GM23338 (cell line): ENCODE results near the gene SNRPF. TPM values are rescaled to one million over a fixed set of nuclear protein-coding genes. Genes with fewer than 3 reads are reported as not detected.

Source experiments
- ATAC-seq: fragments of 200-7000 bp; cut with Tn5 transposase; 3 replicates; pipeline ENCODE4 v1.9.1; 2020
- DNase-seq: peaks from one replicate; pipeline ENCODE4 v3.0.0-alpha.2; 2015; ENCODE audit warnings: low spot score
- H2AFZ ChIP-seq: fragments of 200-600 bp; sonication (generic); 2 replicates; pipeline ENCODE4 v1.8.0; 2016; ENCODE audit warnings: antibody characterized with exemption, mild to moderate bottlenecking, moderate library complexity
- H3F3A ChIP-seq: fragments of 200-600 bp; sonication (generic); replicated peaks from 2 replicates; pipeline ENCODE4 v1.8.0; 2017; ENCODE audit warnings: antibody characterized with exemption, mixed run types, low read depth
- H3K27ac ChIP-seq: fragments of 200-600 bp; sonication (generic); 2 replicates; pipeline ENCODE4 v1.6.1; 2016; ENCODE audit warnings: low read depth
- H3K27me3 ChIP-seq: fragments of 200-600 bp; sonication (generic); 2 replicates; pipeline ENCODE4 v1.8.0; 2016; ENCODE audit warnings: mild to moderate bottlenecking, mixed run types, moderate library complexity; ENCODE audit not compliant: insufficient read depth
- H3K36me3 ChIP-seq: fragments of 200-600 bp; sonication (generic); 2 replicates; pipeline ENCODE4 v1.8.0; 2016; ENCODE audit warnings: mild to moderate bottlenecking; ENCODE audit not compliant: insufficient read depth
- H3K4me1 ChIP-seq: fragments of 200-600 bp; sonication (generic); 2 replicates; pipeline ENCODE4 v1.8.0; 2016; ENCODE audit warnings: mild to moderate bottlenecking, moderate library complexity; ENCODE audit not compliant: insufficient read depth
- H3K4me2 ChIP-seq: fragments of 200-600 bp; sonication (generic); 2 replicates; pipeline ENCODE4 v1.7.1; 2017; ENCODE audit warnings: mixed run types
- H3K4me3 ChIP-seq: fragments of 200-600 bp; sonication (generic); 2 replicates; pipeline ENCODE4 v1.6.1; 2016; ENCODE audit warnings: mixed run types
- H3K79me2 ChIP-seq: fragments of 200-600 bp; sonication (generic); replicated peaks from 2 replicates; pipeline ENCODE4 v1.8.0; 2017; ENCODE audit warnings: mild to moderate bottlenecking; ENCODE audit not compliant: insufficient read depth
- H3K9me2 ChIP-seq: fragments of 200-600 bp; sonication (generic); 2 replicates; pipeline ENCODE4 v1.8.0; 2017; ENCODE audit not compliant: insufficient read depth
- H4K20me1 ChIP-seq: fragments of 200-600 bp; sonication (generic); replicated peaks from 2 replicates; pipeline ENCODE4 v1.8.0; 2017; ENCODE audit warnings: mild to moderate bottlenecking; ENCODE audit not compliant: insufficient read depth
- H3K27ac Mint-ChIP-seq: 2 replicates; pipeline ENCODE4 v1.8.0; 2020; ENCODE audit warnings: inconsistent platforms, mild to moderate bottlenecking, moderate library complexity, mixed read lengths
- H3K27me3 Mint-ChIP-seq: 3 replicates; pipeline ENCODE4 v1.8.0; 2022; ENCODE audit warnings: low read depth, mild to moderate bottlenecking, moderate library complexity, mixed read lengths, inconsistent platforms; ENCODE audit not compliant: insufficient read depth, poor library complexity
- H3K36me3 Mint-ChIP-seq: 3 replicates; pipeline ENCODE4 v1.8.0; 2021; ENCODE audit warnings: low read depth, mild to moderate bottlenecking, inconsistent platforms, moderate library complexity, mixed read lengths
- H3K4me1 Mint-ChIP-seq: 3 replicates; pipeline ENCODE4 v1.8.0; 2020; ENCODE audit warnings: mild to moderate bottlenecking, inconsistent platforms, mixed read lengths
- H3K4me3 Mint-ChIP-seq: 3 replicates; pipeline ENCODE4 v1.8.0; 2021; ENCODE audit warnings: moderate library complexity, mild to moderate bottlenecking, inconsistent platforms, mixed read lengths
- H3K9me3 Mint-ChIP-seq: 3 replicates; pipeline ENCODE4 v1.8.0; 2020; ENCODE audit warnings: moderate library complexity, mild to moderate bottlenecking, inconsistent platforms, mixed read lengths
- ETS1 ChIP-seq: IDR thresholded peaks from 2 replicates; pipeline ENCODE4 v1.6.1; 2016; ENCODE audit warnings: antibody characterized with exemption
- EZH2phosphoT487 ChIP-seq: fragments of 200-600 bp; sonication (generic); IDR thresholded peaks from one replicate; pipeline ENCODE4 v1.8.1; 2018; ENCODE audit warnings: antibody characterized with exemption; ENCODE audit not compliant: unreplicated experiment
- NANOG ChIP-seq: IDR thresholded peaks from 2 replicates; pipeline ENCODE4 v1.6.1; 2016; ENCODE audit warnings: antibody characterized with exemption, borderline replicate concordance
- POLR2AphosphoS5 ChIP-seq: IDR thresholded peaks from 2 replicates; pipeline ENCODE4 v1.6.1; 2016; ENCODE audit warnings: antibody characterized with exemption, low read depth
- STAT1 ChIP-seq: IDR thresholded peaks from one replicate; pipeline ENCODE4 v1.6.1; 2016; ENCODE audit warnings: antibody characterized with exemption; ENCODE audit not compliant: unreplicated experiment
- ZNF114 ChIP-seq: fragments of 250-450 bp; sonication (Bioruptor Pico); IDR thresholded peaks from 2 replicates; pipeline ENCODE4 v1.5.0; 2020; ENCODE audit warnings: mild to moderate bottlenecking, moderate library complexity
- ZNF331 ChIP-seq: fragments of 250-450 bp; sonication (Bioruptor Pico); IDR thresholded peaks from 2 replicates; pipeline ENCODE4 v1.5.0; 2020; ENCODE audit warnings: low read depth, mild to moderate bottlenecking, moderate library complexity
- polyA plus RNA-seq: library from polyadenylated mRNA; unstranded; fragments of >200 nt; fragmentation: Nextera tagmentation; extraction: Ambion mirVana; gene quantifications from 2 replicates; pipeline ENCODE4 v1.2.1, GENCODE V29; 2016
- total RNA-seq: library from RNA; depleted of rRNA; stranded (reverse); fragments of >200 nt; shearing (Covaris generic); gene quantifications from 2 replicates; pipeline ENCODE4 v1.2.3, GENCODE V29; 2014
- TF ChIP-seq, protein P1 (sequence below): IDR thresholded peaks from one replicate; pipeline ENCODE4 v1.6.1; 2018; ENCODE audit warnings: antibody characterized with exemption; ENCODE audit not compliant: unreplicated experiment
- TF ChIP-seq, protein P2 (sequence below), 2 experiments: fragments of 200-600 bp in 1 of 2; sonication (generic) in 1 of 2; conservative IDR thresholded peaks; 2 replicates each; pipeline versions ENCODE4 v1.5.1 to v1.6.1; 2016 to 2017; ENCODE audit warnings: antibody characterized with exemption in 2 of 2, low read depth in 2 of 2, mild to moderate bottlenecking in 2 of 2, moderate library complexity in 1 of 2

Gene SNRPF
- total and polyA plus RNA-seq, 2 experiments from 2014 or later, result 31.1 to 475 TPM

- TF ChIP-seq, protein P1, sequence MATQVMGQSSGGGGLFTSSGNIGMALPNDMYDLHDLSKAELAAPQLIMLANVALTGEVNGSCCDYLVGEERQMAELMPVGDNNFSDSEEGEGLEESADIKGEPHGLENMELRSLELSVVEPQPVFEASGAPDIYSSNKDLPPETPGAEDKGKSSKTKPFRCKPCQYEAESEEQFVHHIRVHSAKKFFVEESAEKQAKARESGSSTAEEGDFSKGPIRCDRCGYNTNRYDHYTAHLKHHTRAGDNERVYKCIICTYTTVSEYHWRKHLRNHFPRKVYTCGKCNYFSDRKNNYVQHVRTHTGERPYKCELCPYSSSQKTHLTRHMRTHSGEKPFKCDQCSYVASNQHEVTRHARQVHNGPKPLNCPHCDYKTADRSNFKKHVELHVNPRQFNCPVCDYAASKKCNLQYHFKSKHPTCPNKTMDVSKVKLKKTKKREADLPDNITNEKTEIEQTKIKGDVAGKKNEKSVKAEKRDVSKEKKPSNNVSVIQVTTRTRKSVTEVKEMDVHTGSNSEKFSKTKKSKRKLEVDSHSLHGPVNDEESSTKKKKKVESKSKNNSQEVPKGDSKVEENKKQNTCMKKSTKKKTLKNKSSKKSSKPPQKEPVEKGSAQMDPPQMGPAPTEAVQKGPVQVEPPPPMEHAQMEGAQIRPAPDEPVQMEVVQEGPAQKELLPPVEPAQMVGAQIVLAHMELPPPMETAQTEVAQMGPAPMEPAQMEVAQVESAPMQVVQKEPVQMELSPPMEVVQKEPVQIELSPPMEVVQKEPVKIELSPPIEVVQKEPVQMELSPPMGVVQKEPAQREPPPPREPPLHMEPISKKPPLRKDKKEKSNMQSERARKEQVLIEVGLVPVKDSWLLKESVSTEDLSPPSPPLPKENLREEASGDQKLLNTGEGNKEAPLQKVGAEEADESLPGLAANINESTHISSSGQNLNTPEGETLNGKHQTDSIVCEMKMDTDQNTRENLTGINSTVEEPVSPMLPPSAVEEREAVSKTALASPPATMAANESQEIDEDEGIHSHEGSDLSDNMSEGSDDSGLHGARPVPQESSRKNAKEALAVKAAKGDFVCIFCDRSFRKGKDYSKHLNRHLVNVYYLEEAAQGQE, result no peak
- TF ChIP-seq, protein P2, sequence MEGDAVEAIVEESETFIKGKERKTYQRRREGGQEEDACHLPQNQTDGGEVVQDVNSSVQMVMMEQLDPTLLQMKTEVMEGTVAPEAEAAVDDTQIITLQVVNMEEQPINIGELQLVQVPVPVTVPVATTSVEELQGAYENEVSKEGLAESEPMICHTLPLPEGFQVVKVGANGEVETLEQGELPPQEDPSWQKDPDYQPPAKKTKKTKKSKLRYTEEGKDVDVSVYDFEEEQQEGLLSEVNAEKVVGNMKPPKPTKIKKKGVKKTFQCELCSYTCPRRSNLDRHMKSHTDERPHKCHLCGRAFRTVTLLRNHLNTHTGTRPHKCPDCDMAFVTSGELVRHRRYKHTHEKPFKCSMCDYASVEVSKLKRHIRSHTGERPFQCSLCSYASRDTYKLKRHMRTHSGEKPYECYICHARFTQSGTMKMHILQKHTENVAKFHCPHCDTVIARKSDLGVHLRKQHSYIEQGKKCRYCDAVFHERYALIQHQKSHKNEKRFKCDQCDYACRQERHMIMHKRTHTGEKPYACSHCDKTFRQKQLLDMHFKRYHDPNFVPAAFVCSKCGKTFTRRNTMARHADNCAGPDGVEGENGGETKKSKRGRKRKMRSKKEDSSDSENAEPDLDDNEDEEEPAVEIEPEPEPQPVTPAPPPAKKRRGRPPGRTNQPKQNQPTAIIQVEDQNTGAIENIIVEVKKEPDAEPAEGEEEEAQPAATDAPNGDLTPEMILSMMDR (conservative IDR thresholded peaks at IDR 0.05; ENCODE audit: low read depth in 2 of 2), result no peak
- no peak for TF ChIP-seq STAT1
- TF ChIP-seq ZNF331 (CRISPR knock-in tag), result no peak
- no peak for TF ChIP-seq NANOG
Measured at GRCh38 chr12:95908573-95908972, 49.8 kb downstream of the SNRPF start (continued).

- no peaks in the 10 kb centered on the region for H3K9me3 Mint-ChIP-seq
- no peaks in the 10 kb centered on the region for H3K36me3 Mint-ChIP-seq
- no peaks in the 10 kb centered on the region for H3K4me1 Mint-ChIP-seq
- TF ChIP-seq, protein P2 (conservative IDR thresholded peaks at IDR 0.05; ENCODE audit: low read depth in 2 of 2), result no peak
- TF ChIP-seq EZH2phosphoT487, result no peak
- no peak for TF ChIP-seq POLR2AphosphoS5
- TF ChIP-seq ZNF331 (CRISPR knock-in tag), result no peak
- TF ChIP-seq ZNF114 (CRISPR knock-in tag), result no peak
- TF ChIP-seq, protein P1, result no peak
- TF ChIP-seq ETS1, result no peak
Measured at GRCh38 chr12:95909871-95910270, 51.1 kb downstream of the SNRPF start.

More at GRCh38 chr12:95909871-95910270, 51.1 kb downstream of the SNRPF start:
- no peaks in the 10 kb centered on the region for H3K27me3 ChIP-seq
- Mint-ChIP-seq H3K27ac (no peak overlapping the region), H3K4me3 (no peak overlapping the region), H3K27me3 (no peaks in the 10 kb centered on the region)
- no peak overlapping the region for H2AFZ ChIP-seq
- H3K79me2 ChIP-seq, result no peaks in the 10 kb centered on the region
- H3F3A ChIP-seq, result no peaks in the 10 kb centered on the region
- no peak overlapping the region for H3K4me2 ChIP-seq
- no peaks in the 10 kb centered on the region for H3K36me3 ChIP-seq
- no peaks in the 10 kb centered on the region for H3K9me2 ChIP-seq
- no peak overlapping the region for H3K4me3 ChIP-seq
- no peak overlapping the region for H3K27ac ChIP-seq
- no peaks in the 10 kb centered on the region for H4K20me1 ChIP-seq
- DNase-seq, result no peak
- no peak for ATAC-seq
- H3K4me1 ChIP-seq, result no peaks in the 10 kb centered on the region
